ENCODE data around the gene CXorf51B.
"Not testable (repeated sequence)": the region's sequence is repeated elsewhere in the genome, so short reads cannot be mapped to it uniquely, and the experiment has no call there.

The CXorf51B gene

DNA sequence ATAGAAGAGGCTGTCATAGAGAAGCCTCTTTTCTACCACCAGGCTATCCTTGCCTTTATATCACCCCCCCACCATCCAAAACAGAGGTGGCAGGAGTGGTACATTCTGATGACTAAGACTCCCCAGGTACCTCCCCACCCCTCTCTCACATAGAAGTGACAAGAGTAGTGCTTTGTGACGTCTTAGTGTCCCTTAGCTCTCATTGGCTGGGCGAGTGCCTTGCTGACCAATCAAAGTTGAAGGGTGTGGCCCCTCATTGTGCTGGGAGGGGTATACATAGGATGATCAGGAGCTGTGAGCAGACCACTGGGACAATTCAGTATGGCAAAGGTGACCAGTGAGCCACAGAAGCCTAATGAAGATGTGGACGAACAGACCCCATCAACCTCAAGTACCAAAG is at the start of gene CXorf51B:
Gene CXorf51B, plus strand, starts transcription at position 301 of the 400 bp plus-strand sequence. Its CDS starts 21 bp downstream, at position 322.
- not testable (repeated sequence) for DNase-seq

DNA sequence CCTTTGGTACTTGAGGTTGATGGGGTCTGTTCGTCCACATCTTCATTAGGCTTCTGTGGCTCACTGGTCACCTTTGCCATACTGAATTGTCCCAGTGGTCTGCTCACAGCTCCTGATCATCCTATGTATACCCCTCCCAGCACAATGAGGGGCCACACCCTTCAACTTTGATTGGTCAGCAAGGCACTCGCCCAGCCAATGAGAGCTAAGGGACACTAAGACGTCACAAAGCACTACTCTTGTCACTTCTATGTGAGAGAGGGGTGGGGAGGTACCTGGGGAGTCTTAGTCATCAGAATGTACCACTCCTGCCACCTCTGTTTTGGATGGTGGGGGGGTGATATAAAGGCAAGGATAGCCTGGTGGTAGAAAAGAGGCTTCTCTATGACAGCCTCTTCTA is 5.1 kb downstream of the CXorf51B start, which contains the start of gene CXorf51A:
Gene CXorf51A, minus strand, starts transcription at position 101 of the 400 bp plus-strand sequence. Its CDS starts 21 bp downstream, at position 80.
- DNase-seq, result not testable (repeated sequence)

DNA sequence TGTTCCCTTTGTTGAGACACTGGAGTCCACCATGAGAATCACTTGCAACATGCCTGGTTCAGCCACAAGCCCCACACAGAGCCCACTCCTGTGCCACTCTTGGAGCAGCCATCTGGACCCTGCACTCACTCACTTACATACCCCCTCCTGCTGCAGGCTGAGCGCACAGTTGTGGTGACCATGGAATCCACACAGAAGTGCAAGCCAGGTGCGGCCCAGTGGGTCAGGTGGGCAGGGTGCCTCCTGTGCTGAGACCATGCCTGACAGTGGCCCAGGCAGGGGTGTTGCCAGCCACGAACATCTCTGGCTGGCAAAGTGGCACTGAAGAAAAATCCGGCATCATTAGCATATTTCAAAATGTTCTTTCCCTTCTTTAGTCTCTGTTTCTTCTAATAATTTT is 22.4 kb downstream of the CXorf51B start:
- no peak for DNase-seq

DNA sequence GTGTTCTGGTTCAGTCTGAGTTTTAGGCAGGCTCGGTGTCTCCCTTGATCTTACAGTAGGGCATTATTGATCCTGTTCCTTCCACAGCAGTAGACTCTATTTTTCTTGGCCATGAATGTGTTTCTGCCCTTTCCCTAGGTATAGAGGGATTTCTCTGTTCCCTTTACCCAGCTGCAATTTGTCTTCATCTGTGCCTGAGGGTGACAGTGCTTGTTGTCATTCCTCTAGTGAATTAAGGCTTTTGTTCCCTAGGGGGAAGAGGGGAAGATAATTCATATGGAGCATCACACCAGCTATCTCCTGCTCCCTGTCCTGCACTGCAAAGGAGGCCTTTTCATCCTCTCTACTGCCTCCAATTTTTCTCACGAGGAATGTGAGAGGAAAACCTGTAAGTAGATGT is 44.7 kb downstream of the CXorf51B start:
- DNase-seq, result no peak

Measured in NCI-H69 (cell line).